ENCODE measurements around the gene TMEM150A.

Gene TMEM150A

DNA sequence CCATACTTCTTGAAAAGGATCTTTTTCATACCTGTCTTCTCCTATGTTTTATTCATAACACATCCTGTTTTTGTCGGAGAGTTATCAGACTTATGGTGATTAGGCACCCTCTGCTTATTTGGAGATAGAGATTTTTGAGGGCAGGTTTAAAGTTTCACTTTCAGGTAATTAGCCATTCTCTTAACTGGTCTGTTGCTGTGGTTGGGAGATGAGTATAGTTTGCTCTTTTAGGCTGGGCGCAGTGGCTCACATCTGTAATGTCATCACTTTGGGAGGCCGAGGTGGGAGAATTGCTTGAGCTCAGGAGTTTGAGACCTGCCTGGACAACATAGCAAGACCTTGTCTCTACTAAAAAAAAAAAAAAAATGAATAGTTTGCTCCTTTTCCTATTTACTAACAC, 40.2 kb upstream of the TMEM150A start:
- 0 out of 2 replicates have a peak, but pooled peaks cover 8% of the 10 kb centered on the region for H4K20me1 ChIP-seq (ENCODE audit: low read depth, low read length)
- H3K27ac ChIP-seq (ENCODE audit: low read depth, low read length): no peak overlapping the region
- no peak for TF ChIP-seq EZH2phosphoT487 (conservative IDR thresholded peaks at IDR 0.05; ENCODE audit: low read length)
- TF ChIP-seq, protein P1, sequence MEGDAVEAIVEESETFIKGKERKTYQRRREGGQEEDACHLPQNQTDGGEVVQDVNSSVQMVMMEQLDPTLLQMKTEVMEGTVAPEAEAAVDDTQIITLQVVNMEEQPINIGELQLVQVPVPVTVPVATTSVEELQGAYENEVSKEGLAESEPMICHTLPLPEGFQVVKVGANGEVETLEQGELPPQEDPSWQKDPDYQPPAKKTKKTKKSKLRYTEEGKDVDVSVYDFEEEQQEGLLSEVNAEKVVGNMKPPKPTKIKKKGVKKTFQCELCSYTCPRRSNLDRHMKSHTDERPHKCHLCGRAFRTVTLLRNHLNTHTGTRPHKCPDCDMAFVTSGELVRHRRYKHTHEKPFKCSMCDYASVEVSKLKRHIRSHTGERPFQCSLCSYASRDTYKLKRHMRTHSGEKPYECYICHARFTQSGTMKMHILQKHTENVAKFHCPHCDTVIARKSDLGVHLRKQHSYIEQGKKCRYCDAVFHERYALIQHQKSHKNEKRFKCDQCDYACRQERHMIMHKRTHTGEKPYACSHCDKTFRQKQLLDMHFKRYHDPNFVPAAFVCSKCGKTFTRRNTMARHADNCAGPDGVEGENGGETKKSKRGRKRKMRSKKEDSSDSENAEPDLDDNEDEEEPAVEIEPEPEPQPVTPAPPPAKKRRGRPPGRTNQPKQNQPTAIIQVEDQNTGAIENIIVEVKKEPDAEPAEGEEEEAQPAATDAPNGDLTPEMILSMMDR (IDR thresholded peaks at IDR 0.05; ENCODE audit: insufficient read depth, low read length, poor library complexity, severe bottlenecking): no peak

DNA sequence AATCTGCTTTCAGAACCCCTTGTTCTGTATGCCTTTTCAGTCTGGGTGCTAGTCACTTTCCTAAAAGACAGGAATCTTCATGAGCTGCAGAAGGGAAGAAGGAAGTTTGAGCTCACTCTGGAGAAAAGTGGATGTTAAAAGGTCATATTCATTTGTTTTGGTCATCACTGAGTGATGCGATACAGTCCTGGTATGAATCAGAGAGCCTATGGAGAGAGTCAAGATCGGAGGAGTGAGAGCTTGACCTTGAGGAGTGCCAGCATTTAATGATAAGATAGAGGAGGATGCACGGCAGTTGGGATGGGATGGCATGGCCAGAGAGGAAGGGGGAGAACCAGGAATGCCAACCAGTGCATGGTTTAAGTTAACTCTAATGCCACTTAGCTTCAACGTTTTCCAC, 33.1 kb upstream of the TMEM150A start:
- no peaks in the 10 kb centered on the region for H3K27me3 ChIP-seq (ENCODE audit: low read length)
- peaks cover 9% of the 10 kb centered on the region; the same call in 1 of the 2 replicates for H3K79me2 ChIP-seq (ENCODE audit: insufficient read depth, low read length)
- peaks cover 30% of the 10 kb centered on the region; the same call in 1 of the 2 replicates for H3K36me3 ChIP-seq (ENCODE audit: low read length)
- no peak overlapping the region for H3K9ac ChIP-seq (ENCODE audit: low read length)
- TF ChIP-seq, protein P1 (IDR thresholded peaks at IDR 0.05; ENCODE audit: insufficient read depth, low read length, poor library complexity, severe bottlenecking): no peak
- no peak for TF ChIP-seq EZH2phosphoT487 (conservative IDR thresholded peaks at IDR 0.05; ENCODE audit: low read length)
- no peaks in the 10 kb centered on the region for H3K9me3 ChIP-seq (ENCODE audit: insufficient read depth, low read length)
- no peaks in the 10 kb centered on the region for H4K20me1 ChIP-seq (ENCODE audit: low read depth, low read length)
- H3K9me2 ChIP-seq (replicated peaks; ENCODE audit: insufficient read depth, low read length): no peaks in the 10 kb centered on the region
- no peak overlapping the region for H3K4me3 ChIP-seq (ENCODE audit: insufficient read depth, low read length, poor library complexity, severe bottlenecking)
- no peak overlapping the region for H3K27ac ChIP-seq (ENCODE audit: low read depth, low read length)
- no peak overlapping the region for H3K4me2 ChIP-seq (ENCODE audit: low read depth, low read length, poor library complexity, severe bottlenecking)
- no peak overlapping the region for H2AFZ ChIP-seq (ENCODE audit: low read depth, low read length, severe bottlenecking)
- peaks cover 20% of the 10 kb centered on the region; the same call in 1 of the 2 replicates for H3F3A ChIP-seq (ENCODE audit: insufficient read depth)

More for the DNA sequence above, 40.2 kb upstream of the TMEM150A start:
- Histone ChIP-seq H3K79me2 (ENCODE audit: insufficient read depth, low read length) (no peaks in the 10 kb centered on the region), H3K4me3 (ENCODE audit: insufficient read depth, low read length, poor library complexity, severe bottlenecking) (no peak overlapping the region), H3K9ac (ENCODE audit: low read length) (no peak overlapping the region), H3K36me3 (ENCODE audit: low read length) (peaks cover 47% of the 10 kb centered on the region), H3F3A (ENCODE audit: insufficient read depth) (no peaks in the 10 kb centered on the region), H3K9me2 (replicated peaks; ENCODE audit: insufficient read depth, low read length) (no peaks in the 10 kb centered on the region), H2AFZ (ENCODE audit: low read depth, low read length, severe bottlenecking) (no peak overlapping the region), H3K27me3 (ENCODE audit: low read length) (no peaks in the 10 kb centered on the region), H3K4me2 (ENCODE audit: low read depth, low read length, poor library complexity, severe bottlenecking) (no peak overlapping the region), H3K9me3 (ENCODE audit: insufficient read depth, low read length) (no peaks in the 10 kb centered on the region)

DNA sequence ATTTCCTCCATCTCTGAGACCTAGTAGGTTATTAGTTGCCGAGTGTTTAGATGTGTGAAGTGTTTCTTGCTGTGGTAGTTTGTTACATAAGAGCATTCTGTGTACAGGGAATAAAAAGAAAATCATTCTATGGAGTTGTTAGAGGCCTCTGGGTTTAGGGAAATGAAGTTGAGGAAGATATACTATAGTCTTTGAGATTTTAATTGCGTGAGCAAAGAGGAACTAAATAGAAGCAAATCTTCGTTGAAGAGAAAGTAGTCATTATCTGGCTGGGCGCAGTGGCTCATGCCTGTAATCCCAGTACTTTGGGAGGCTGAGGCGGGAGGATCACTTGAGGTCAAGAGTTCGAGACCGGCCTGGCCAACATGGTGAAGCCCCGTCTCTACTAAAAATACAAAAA, 32.5 kb upstream of the TMEM150A start:
- no peaks in the 10 kb centered on the region for H4K20me1 ChIP-seq (ENCODE audit: low read depth, low read length)
- no peaks in the 10 kb centered on the region for H3K9me2 ChIP-seq (replicated peaks; ENCODE audit: insufficient read depth, low read length)
- H3K27ac ChIP-seq (ENCODE audit: low read depth, low read length): no peak overlapping the region
- TF ChIP-seq, protein P1 (IDR thresholded peaks at IDR 0.05; ENCODE audit: insufficient read depth, low read length, poor library complexity, severe bottlenecking): no peak
- TF ChIP-seq EZH2phosphoT487 (conservative IDR thresholded peaks at IDR 0.05; ENCODE audit: low read length): no peak
- H3K79me2 ChIP-seq (ENCODE audit: insufficient read depth, low read length): peaks cover 9% of the 10 kb centered on the region; the same call in 1 of the 2 replicates
- H2AFZ ChIP-seq (ENCODE audit: low read depth, low read length, severe bottlenecking): no peak overlapping the region
- no peak overlapping the region for H3K4me3 ChIP-seq (ENCODE audit: insufficient read depth, low read length, poor library complexity, severe bottlenecking)
- peaks cover 36% of the 10 kb centered on the region; the same call in 1 of the 2 replicates for H3K36me3 ChIP-seq (ENCODE audit: low read length)
- H3K4me2 ChIP-seq (ENCODE audit: low read depth, low read length, poor library complexity, severe bottlenecking): no peak overlapping the region
- no peak overlapping the region for H3K9ac ChIP-seq (ENCODE audit: low read length)
- no peaks in the 10 kb centered on the region for H3K27me3 ChIP-seq (ENCODE audit: low read length)
- no peaks in the 10 kb centered on the region for H3K9me3 ChIP-seq (ENCODE audit: insufficient read depth, low read length)
- H3F3A ChIP-seq (ENCODE audit: insufficient read depth): peaks cover 20% of the 10 kb centered on the region; the same call in 1 of the 2 replicates
